Endothelial cell of umbilical vein (primary cell): ENCODE measurements around the gene ATXN3. TPM values are rescaled to one million over a fixed set of nuclear protein-coding genes. Genes with fewer than 3 reads are reported as not detected.

Experiments used
- BruUV-seq: library from RNA; stranded (reverse); fragments of 400-500 nt; replicated peaks from 2 replicates; lab custom pipeline; 2021; lab: Mats Ljungman, UMichigan
- CTCF ChIA-PET: fragments of 300-600, 350-600 bp; sonication (Branson Sonifier 250); formaldehyde crosslinking; loops from one replicate; lab custom pipeline; 2021; ENCODE audit warnings: antibody characterized with exemption, inconsistent platforms; lab: Charles Lee
- POLR2A ChIA-PET: fragments of 300-600, 350-600 bp; sonication (Branson Sonifier 250); formaldehyde crosslinking; loops from one replicate; lab custom pipeline; 2021; ENCODE audit warnings: antibody characterized with exemption, inconsistent platforms; lab: Charles Lee
- DNase-seq: peaks from one replicate; pipeline ENCODE4 v3.0.0-alpha.2; 2011; ENCODE audit warnings: low read depth, low spot score
- FAIRE-seq: peaks from 2 replicates; lab custom pipeline; 2011; peaks lifted over from hg19 to GRCh38; lab: Jason Lieb, UNC
- H2AFZ ChIP-seq: 2 replicates; pipeline ENCODE4 v1.6.0; 2012; ENCODE audit warnings: low read depth, low read length, control low read depth, inconsistent platforms
- H3K27ac ChIP-seq: 2 replicates; pipeline ENCODE4 v1.5.1; 2011; ENCODE audit warnings: low read depth, mild to moderate bottlenecking, control low read depth, low read length, moderate library complexity; ENCODE audit not compliant: insufficient read depth
- H3K27me3 ChIP-seq, 2 experiments: 2 replicates each; pipeline versions ENCODE4 v1.6.0 to v1.6.1; 2011; ENCODE audit warnings: low read length in 2 of 2, mixed read lengths in 1 of 2; ENCODE audit not compliant: control insufficient read depth in 2 of 2, insufficient read depth in 2 of 2
- H3K36me3 ChIP-seq, 2 experiments: 2 replicates in 1 of 2; 3 replicates in 1 of 2; pipeline ENCODE4 v1.5.1; 2011; ENCODE audit warnings: low read length in 2 of 2, mild to moderate bottlenecking in 1 of 2, moderate library complexity in 1 of 2; ENCODE audit not compliant: control insufficient read depth in 2 of 2, insufficient read depth in 2 of 2; ENCODE audit errors: extremely low read depth in 1 of 2
- H3K4me1 ChIP-seq: 3 replicates; pipeline ENCODE4 v1.5.1; 2011; ENCODE audit warnings: mild to moderate bottlenecking, low read length; ENCODE audit not compliant: control insufficient read depth, insufficient read depth; ENCODE audit errors: extremely low read depth
- H3K4me2 ChIP-seq: 2 replicates; pipeline ENCODE4 v1.6.1; 2011; ENCODE audit warnings: low read length, control low read depth, mixed read lengths; ENCODE audit not compliant: insufficient read depth
- H3K4me3 ChIP-seq, 3 experiments: fragments of 200-600 bp in 1 of 3; sonication (generic), shearing (Covaris generic) in 1 of 3; replicated peaks in 1 of 3; 2 replicates each; pipeline ENCODE4 v1.5.1; 2011 to 2016; ENCODE audit warnings: control low read depth in 3 of 3, low read length in 3 of 3, mild to moderate bottlenecking in 2 of 3, inconsistent platforms in 1 of 3, low read depth in 1 of 3, moderate library complexity in 1 of 3; ENCODE audit not compliant: insufficient read depth in 1 of 3
- H3K79me2 ChIP-seq: 2 replicates; pipeline ENCODE4 v1.6.0; 2012; ENCODE audit warnings: low read length, inconsistent platforms; ENCODE audit not compliant: control insufficient read depth, insufficient read depth
- H3K9ac ChIP-seq: replicated peaks from 2 replicates; pipeline ENCODE3; 2011; ENCODE audit warnings: low read length, control low read depth; ENCODE audit not compliant: insufficient read depth; ENCODE audit errors: extremely low read depth
- H3K9me1 ChIP-seq: replicated peaks from 3 replicates; pipeline ENCODE4 v1.6.0; 2011; ENCODE audit warnings: mild to moderate bottlenecking, low read length; ENCODE audit not compliant: control insufficient read depth, insufficient read depth; ENCODE audit errors: extremely low read depth
- H3K9me3 ChIP-seq: replicated peaks from 2 replicates; pipeline ENCODE4 v1.5.1; 2012; ENCODE audit warnings: low read length, inconsistent platforms; ENCODE audit not compliant: control insufficient read depth, insufficient read depth
- H4K20me1 ChIP-seq: replicated peaks from 2 replicates; pipeline ENCODE3; 2011; ENCODE audit warnings: mild to moderate bottlenecking, low read length; ENCODE audit not compliant: control insufficient read depth, insufficient read depth; ENCODE audit errors: extremely low read depth
- CTCF ChIP-seq, 2 donors: IDR thresholded peaks; 1 replicate in 1 of 2; 2 replicates in 1 of 2; pipeline ENCODE4 v1.5.1; 2011; ENCODE audit warnings: low read length in 2 of 2, mild to moderate bottlenecking in 2 of 2, moderate library complexity in 2 of 2, control low read depth in 1 of 2, inconsistent platforms in 1 of 2, low read depth in 1 of 2; ENCODE audit not compliant: insufficient read depth in 1 of 2; ENCODE audit errors: extremely low read depth in 1 of 2
- EZH2 ChIP-seq: IDR thresholded peaks from 2 replicates; pipeline ENCODE4 v1.6.1; 2012; ENCODE audit warnings: borderline replicate concordance, low read depth, mild to moderate bottlenecking, moderate library complexity, low read length, inconsistent platforms; ENCODE audit not compliant: severe bottlenecking
- FOS ChIP-seq: IDR thresholded peaks from 2 replicates; pipeline ENCODE4 v1.6.1; 2011; ENCODE audit warnings: mild to moderate bottlenecking, low read length, moderate library complexity, borderline replicate concordance; ENCODE audit not compliant: insufficient read depth
- GATA2 ChIP-seq: IDR thresholded peaks from 2 replicates; pipeline ENCODE4 v1.7.0; 2011; ENCODE audit warnings: low read depth, mild to moderate bottlenecking, moderate library complexity, mixed read lengths, low read length; ENCODE audit not compliant: insufficient read length, insufficient read depth
- JUN ChIP-seq: IDR thresholded peaks from 2 replicates; pipeline ENCODE4 v1.6.1; 2011; ENCODE audit warnings: borderline replicate concordance, low read depth; ENCODE audit not compliant: insufficient read length, insufficient read depth
- MAX ChIP-seq: IDR thresholded peaks from 2 replicates; pipeline ENCODE4 v1.6.1; 2011; ENCODE audit not compliant: insufficient read depth, insufficient read length
- MYC ChIP-seq: IDR thresholded peaks from one replicate; pipeline ENCODE4 v1.6.1; 2011; ENCODE audit warnings: mild to moderate bottlenecking, low read depth, low read length
- POLR2A ChIP-seq: IDR thresholded peaks from 2 replicates; pipeline ENCODE4 v1.6.1; 2012; ENCODE audit warnings: low read depth, mild to moderate bottlenecking, control low read depth, low read length
- POLR2AphosphoS5 ChIP-seq: IDR thresholded peaks from 2 replicates; pipeline ENCODE4 v1.6.1; 2012; ENCODE audit warnings: low read depth, mild to moderate bottlenecking, control low read depth, low read length, moderate library complexity; ENCODE audit not compliant: insufficient read depth
- dilution Hi-C: fragments of 300-500 bp; cut with MboI; formaldehyde crosslinking; loops from one replicate; pipeline ENCODE4 v1.15.0; 2019; ENCODE audit warnings: low sequenced_read_pairs; ENCODE audit not compliant: extremely low pct_ligation_motif_present
- intact Hi-C: fragments of 100-400 bp; cut with micrococcal nuclease; formaldehyde crosslinking; loops from one replicate; pipeline ENCODE4 v1.10.0; 2022
- polyA plus RNA-seq, 4 experiments: library from polyadenylated mRNA; depleted of rRNA in 3 of 4; stranded (reverse) in 3 of 4; unstranded in 1 of 4; fragments of >200 nt; gene quantifications; 2 replicates each; pipeline versions ENCODE4 v1.2.1 to v1.2.3, GENCODE V29; 2011 to 2012; ENCODE audit warnings: missing spikeins in 1 of 4
- total RNA-seq: library from RNA; stranded (reverse); gene quantifications from 2 replicates; pipeline ENCODE4 v1.2.3, GENCODE V29; 2021

Gene ATXN3
- total and polyA plus RNA-seq, 2 donors (not counting 3 experiments of a cell fraction or from before 2014, with no cell fraction given): 7.9 to 30.2 TPM

- FAIRE-seq (no peak), DNase-seq (no peak)
- intact Hi-C loops: no loop called here
- no peak overlapping the region for H3K4me2 ChIP-seq
- peaks cover 8 to 25% of the 10 kb centered on the region in 2 experiments for H3K36me3 ChIP-seq
- ChIA-PET POLR2A (no interaction called here), CTCF (no interaction called here)
- H3K9me3 ChIP-seq: no peaks in the 10 kb centered on the region
- H3K79me2 ChIP-seq: no peaks in the 10 kb centered on the region
- TF ChIP-seq MAX: no peak
- TF ChIP-seq JUN: no peak
- no peak for TF ChIP-seq MYC
- no peak for TF ChIP-seq FOS
- no peak for TF ChIP-seq EZH2
- no peak for TF ChIP-seq CTCF (IDR thresholded peaks at IDR 0.05; ENCODE audit: extremely low read depth in 1 of 2, insufficient read depth in 1 of 2, low read depth in 1 of 2, low read length in 2 of 2)
- no peak for TF ChIP-seq GATA2
- TF ChIP-seq POLR2A: no peak
- no peak for TF ChIP-seq POLR2AphosphoS5
- no peaks in the 10 kb centered on the region for H3K4me1 ChIP-seq
- H3K27ac ChIP-seq: no peak overlapping the region
- BruUV-seq: no TSS peak
- H3K4me3 ChIP-seq: no peak overlapping the region
- no peaks in the 10 kb centered on the region for H3K27me3 ChIP-seq
- no peaks in the 10 kb centered on the region for H3K9me1 ChIP-seq
- no peak overlapping the region for H2AFZ ChIP-seq
- H4K20me1 ChIP-seq: no peaks in the 10 kb centered on the region
- dilution Hi-C loops: no loop called here
- no peak overlapping the region for H3K9ac ChIP-seq
Observed at GRCh38 chr14:92143962-92144361, 37.6 kb upstream of the ATXN3 start.
